AG04450 (cell line): Measurements from ENCODE around the gene FUT7. TPM values are rescaled to one million over a fixed set of nuclear protein-coding genes. Genes with fewer than 3 reads are reported as not detected.

ENCODE experiments used
- CTCF ChIA-PET: fragments of 300-600, 350-600 bp; formaldehyde crosslinking; extraction: SDS; loops from one replicate; lab custom pipeline; 2022; ENCODE audit warnings: antibody characterized with exemption, inconsistent platforms; lab: Charles Lee
- POLR2A ChIA-PET: fragments of 350-600 bp; formaldehyde crosslinking; extraction: SDS; loops from one replicate; lab custom pipeline; 2021; ENCODE audit warnings: antibody characterized with exemption, inconsistent platforms; lab: Yijun Ruan, JAX
- DNase-seq: peaks from one replicate; pipeline ENCODE4 v3.0.0-alpha.2; 2011; ENCODE audit warnings: low read depth, low spot score
- H3K27ac ChIP-seq: one replicate; pipeline ENCODE4 v1.5.1; 2012; ENCODE audit warnings: low read depth, low read length, control low read depth
- H3K27me3 ChIP-seq: one replicate; pipeline ENCODE4 v1.6.0; 2012; ENCODE audit warnings: low read length; ENCODE audit not compliant: control insufficient read depth, insufficient read depth
- H3K4me3 ChIP-seq: 2 replicates; pipeline ENCODE4 v1.5.1; 2011; ENCODE audit warnings: mild to moderate bottlenecking, low read depth, low read length, control low read depth
- H3K9me3 ChIP-seq: 2 replicates; pipeline ENCODE4 v1.5.1; 2012; ENCODE audit warnings: low read length; ENCODE audit not compliant: control insufficient read depth, insufficient read depth
- polyA plus RNA-seq: library from polyadenylated mRNA; depleted of rRNA; stranded (reverse); fragments of >200 nt; gene quantifications from 2 replicates; pipeline ENCODE4 v1.2.3, GENCODE V29; 2011
- TF ChIP-seq, protein P1 (sequence below): IDR thresholded peaks from 2 replicates; pipeline ENCODE4 v1.5.1; 2011; ENCODE audit warnings: low read depth, low read length, control low read depth, inconsistent platforms

The FUT7 gene
- polyA plus RNA-seq, 1 experiment: not detected

DNA sequence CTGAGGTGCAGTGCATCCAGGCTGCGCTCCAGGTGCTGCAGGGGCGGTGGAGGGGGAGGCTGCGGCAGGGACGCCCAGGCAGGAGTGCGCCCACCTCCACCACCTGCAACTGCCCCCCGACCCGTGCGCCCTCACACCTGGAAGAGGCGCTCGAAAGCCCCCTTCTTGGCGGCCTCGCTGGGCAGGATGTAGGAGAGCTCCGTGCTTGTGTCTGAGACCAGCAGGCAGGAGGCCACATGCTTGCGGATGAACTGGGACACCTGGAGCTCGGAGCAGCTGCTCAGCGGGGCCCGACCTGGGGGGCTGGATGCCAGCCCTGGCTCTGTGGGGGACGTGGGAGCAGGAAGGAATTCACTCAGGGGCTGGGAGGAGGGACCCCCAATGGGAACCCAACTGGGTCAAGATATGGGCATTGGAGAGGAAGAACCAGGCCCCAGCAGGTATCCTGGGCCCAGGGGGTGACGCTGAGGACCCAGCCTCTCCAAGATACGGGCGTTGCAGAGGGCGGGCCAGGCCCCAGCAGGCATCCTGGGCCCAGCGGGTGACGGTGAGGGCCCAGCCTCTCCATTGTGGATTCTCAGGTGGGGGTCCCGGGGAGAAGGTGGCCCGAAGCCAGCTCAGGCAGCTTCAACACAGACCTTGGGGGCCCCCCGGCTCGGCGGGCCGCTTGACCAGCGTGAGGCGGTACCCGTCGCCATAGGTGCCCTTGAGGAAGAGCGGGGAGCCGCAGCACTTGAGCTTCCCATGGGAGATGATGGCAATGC is 16.9 kb downstream of the FUT7 start:
- ChIA-PET POLR2A (no interaction called here), CTCF (interaction anchor here (0.6 to 1.8 kb wide), 2 partner anchors 12 to 14 kb away, joined by 3 to 6 read pairs; no protein-coding TSS in a partner anchor)
- no peak for DNase-seq
- peaks cover 58% of the 10 kb centered on the region for H3K9me3 ChIP-seq
- H3K27me3 ChIP-seq: no peaks in the 10 kb centered on the region
- no peak overlapping the region for H3K27ac ChIP-seq
- TF ChIP-seq, protein P1, sequence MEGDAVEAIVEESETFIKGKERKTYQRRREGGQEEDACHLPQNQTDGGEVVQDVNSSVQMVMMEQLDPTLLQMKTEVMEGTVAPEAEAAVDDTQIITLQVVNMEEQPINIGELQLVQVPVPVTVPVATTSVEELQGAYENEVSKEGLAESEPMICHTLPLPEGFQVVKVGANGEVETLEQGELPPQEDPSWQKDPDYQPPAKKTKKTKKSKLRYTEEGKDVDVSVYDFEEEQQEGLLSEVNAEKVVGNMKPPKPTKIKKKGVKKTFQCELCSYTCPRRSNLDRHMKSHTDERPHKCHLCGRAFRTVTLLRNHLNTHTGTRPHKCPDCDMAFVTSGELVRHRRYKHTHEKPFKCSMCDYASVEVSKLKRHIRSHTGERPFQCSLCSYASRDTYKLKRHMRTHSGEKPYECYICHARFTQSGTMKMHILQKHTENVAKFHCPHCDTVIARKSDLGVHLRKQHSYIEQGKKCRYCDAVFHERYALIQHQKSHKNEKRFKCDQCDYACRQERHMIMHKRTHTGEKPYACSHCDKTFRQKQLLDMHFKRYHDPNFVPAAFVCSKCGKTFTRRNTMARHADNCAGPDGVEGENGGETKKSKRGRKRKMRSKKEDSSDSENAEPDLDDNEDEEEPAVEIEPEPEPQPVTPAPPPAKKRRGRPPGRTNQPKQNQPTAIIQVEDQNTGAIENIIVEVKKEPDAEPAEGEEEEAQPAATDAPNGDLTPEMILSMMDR: no peak
- H3K4me3 ChIP-seq: no peak overlapping the region

DNA sequence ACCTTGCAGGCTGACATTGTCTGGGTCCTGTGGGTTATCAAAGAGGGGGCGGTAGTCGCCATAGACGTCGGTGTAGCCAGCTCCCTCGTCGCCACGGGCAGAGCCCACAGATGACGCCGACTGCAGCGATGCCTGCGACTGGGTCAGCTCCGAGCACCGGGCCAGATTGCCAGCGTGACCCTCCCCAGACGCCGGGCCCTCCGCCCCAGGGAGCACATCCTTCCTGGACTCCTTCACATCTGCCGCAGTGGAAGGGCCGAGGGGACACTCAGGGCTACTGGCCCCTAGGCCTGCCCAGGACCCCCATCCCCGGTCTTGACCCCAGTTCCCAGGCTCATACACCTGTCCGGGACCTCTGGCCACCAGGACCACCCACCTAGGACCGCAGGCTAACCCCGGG is 17.7 kb downstream of the FUT7 start:
- H3K27ac ChIP-seq: no peak overlapping the region
- TF ChIP-seq, protein P1: no peak
- H3K9me3 ChIP-seq: peaks cover 58% of the 10 kb centered on the region
- ChIA-PET CTCF (no interaction called here), POLR2A (no interaction called here)
- no peaks in the 10 kb centered on the region for H3K27me3 ChIP-seq
- no peak for DNase-seq
- H3K4me3 ChIP-seq: no peak overlapping the region

DNA sequence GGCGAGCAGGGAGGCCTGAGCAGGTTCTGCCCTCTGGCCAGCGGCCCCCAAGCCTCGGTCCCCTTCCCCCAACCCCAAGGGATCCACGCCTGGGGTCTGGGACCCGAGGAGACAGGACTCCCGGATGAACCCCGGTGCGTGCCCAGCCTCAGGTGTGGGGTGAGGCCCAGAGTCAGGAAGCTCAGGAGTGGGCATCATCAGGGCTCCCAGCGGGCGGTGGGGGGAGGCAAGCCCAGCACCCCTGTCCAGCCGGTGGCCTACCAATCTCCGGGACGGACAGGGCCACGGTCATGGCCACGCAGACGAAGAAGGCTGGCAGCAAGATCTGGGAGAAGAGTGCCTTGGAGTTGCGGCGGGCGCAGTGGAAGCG is 18.3 kb downstream of the FUT7 start:
- CTCF ChIA-PET: no interaction called here
- DNase-seq: no peak
- POLR2A ChIA-PET: no interaction called here

DNA sequence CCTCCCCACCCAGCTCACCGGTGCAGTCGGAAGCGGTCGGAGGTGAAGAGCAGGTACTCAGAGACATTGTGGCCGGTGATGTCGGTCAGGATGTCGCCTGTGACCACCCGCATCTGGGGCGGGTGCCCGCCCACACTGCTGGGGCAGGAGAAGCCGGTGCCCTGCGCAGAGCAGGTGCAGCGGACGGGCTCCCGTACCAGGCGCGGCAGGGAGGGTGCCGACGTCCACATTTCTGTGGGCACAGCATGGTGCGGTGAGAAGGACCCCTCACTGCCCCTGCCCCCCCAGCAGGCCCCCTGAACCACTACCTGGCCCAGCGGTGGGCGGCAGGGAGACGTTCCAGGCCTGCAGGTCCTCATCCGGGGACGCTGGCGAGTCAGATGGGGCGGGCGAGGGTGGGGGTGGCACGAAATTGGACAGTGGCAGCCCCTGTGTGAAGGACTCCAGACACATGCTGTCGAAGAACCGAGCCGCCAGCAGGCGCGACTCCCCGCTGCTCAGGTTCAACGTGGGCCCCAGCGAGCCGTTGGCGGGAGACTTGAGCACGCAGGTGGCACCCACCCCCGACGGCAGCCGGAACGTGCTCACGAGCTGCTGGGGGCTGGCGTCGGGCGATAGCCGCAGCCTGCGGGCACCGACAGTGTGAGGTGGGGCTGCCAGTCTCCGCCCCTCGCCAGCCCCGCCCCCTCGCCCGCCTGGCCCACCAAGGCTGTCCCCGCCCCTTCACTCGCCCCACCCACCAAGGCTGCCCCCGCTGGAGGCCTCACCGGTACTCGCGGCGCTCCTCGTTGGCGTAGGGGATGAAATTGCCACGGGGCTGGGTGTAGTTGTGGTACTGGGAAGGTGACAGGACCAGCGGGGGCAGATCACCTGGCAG is 19.0 kb downstream of the FUT7 start:
- Histone ChIP-seq H3K27ac (no peak overlapping the region), H3K27me3 (no peaks in the 10 kb centered on the region), H3K4me3 (no peak overlapping the region), H3K9me3 (peaks cover 57% of the 10 kb centered on the region)
- DNase-seq: no peak
- CTCF ChIA-PET: no interaction called here
- POLR2A ChIA-PET: no interaction called here
- TF ChIP-seq, protein P1: no peak

More for the DNA sequence above, 18.3 kb downstream of the FUT7 start:
- H3K27ac ChIP-seq: no peak overlapping the region
- no peak overlapping the region for H3K4me3 ChIP-seq
- no peaks in the 10 kb centered on the region for H3K27me3 ChIP-seq
- peaks cover 58% of the 10 kb centered on the region for H3K9me3 ChIP-seq
- TF ChIP-seq, protein P1: no peak
